Erythroblast (primary cell): ENCODE results near the gene CCNF.

Source experiments
- DNase-seq, 2 experiments: peaks; one replicate each; lab custom pipeline; 2025; lab: John Stamatoyannopoulos, UW
- GATA1 ChIP-seq: IDR thresholded peaks from 2 replicates; pipeline ENCODE4 v1.6.1; 2011; ENCODE audit warnings: low read depth, mild to moderate bottlenecking, control low read depth, low read length, moderate library complexity
- POLR2A ChIP-seq: IDR thresholded peaks from 2 replicates; pipeline ENCODE4 v1.6.1; 2011; ENCODE audit warnings: mild to moderate bottlenecking, low read length

CCNF gene

GRCh38 chr16:2456551-2457153, 27.4 kb downstream of the CCNF start:
- TF ChIP-seq GATA1: no peak
- TF ChIP-seq POLR2A: no peak
- DNase-seq: no peak

GRCh38 chr16:2457267-2457666, 28.0 kb downstream of the CCNF start:
- no peak for DNase-seq
- no peak for TF ChIP-seq GATA1
- no peak for TF ChIP-seq POLR2A

GRCh38 chr16:2457946-2458345, 28.7 kb downstream of the CCNF start:
- TF ChIP-seq POLR2A (no peak), GATA1 (no peak)
- DNase-seq: no peak

GRCh38 chr16:2458887-2459646, 29.8 kb downstream of the CCNF start:
- TF ChIP-seq GATA1 (no peak), POLR2A (no peak)
- no peak for DNase-seq

- peak; percentile 97 to 98 for DNase-seq
- TF ChIP-seq GATA1 (no peak), POLR2A (peak; percentile 45)
Measured at GRCh38 chr16:2459647-2460390, 30.6 kb downstream of the CCNF start, which contains the start of gene TEDC2. Gene TEDC2, plus strand, starts transcription at chr16:2460109. Its CDS starts 36 bp downstream, at chr16:2460145.

GRCh38 chr16:2460391-2460713, 31.1 kb downstream of the CCNF start:
- TF ChIP-seq POLR2A (no peak), GATA1 (no peak)
- DNase-seq: no peak

- no peak for TF ChIP-seq GATA1
- no peak for TF ChIP-seq POLR2A
- DNase-seq: no peak
Measured at GRCh38 chr16:2460916-2461315, 31.7 kb downstream of the CCNF start.

- TF ChIP-seq GATA1 (no peak), POLR2A (no peak)
- no peak for DNase-seq
Measured at GRCh38 chr16:2462031-2462866, 33.0 kb downstream of the CCNF start.

GRCh38 chr16:2464333-2464732, 35.1 kb downstream of the CCNF start:
- no peak for TF ChIP-seq GATA1
- TF ChIP-seq POLR2A: peak; percentile 10
- no peak for DNase-seq

- DNase-seq: peak in 1 of 2 experiments; percentile 46
- TF ChIP-seq POLR2A (no peak), GATA1 (no peak)
Measured at GRCh38 chr16:2465653-2466415, 36.6 kb downstream of the CCNF start.

GRCh38 chr16:2466667-2467527, 37.6 kb downstream of the CCNF start:
- TF ChIP-seq GATA1 (no peak), POLR2A (peak; percentile 45)
- no peak for DNase-seq
